Loucy (cell line): Measurements from ENCODE around the gene NCOR1.

ENCODE experiments used
- H2AFZ ChIP-seq: fragments of 200-600 bp; sonication (generic); 2 replicates; pipeline ENCODE4 v1.6.0; 2016; ENCODE audit warnings: antibody characterized with exemption, mild to moderate bottlenecking, low read length, moderate library complexity
- H3F3A ChIP-seq: fragments of 200-600 bp; 2 replicates; pipeline ENCODE4 v1.6.0; 2016; ENCODE audit warnings: antibody characterized with exemption, low read depth, mild to moderate bottlenecking
- H3K27me3 ChIP-seq: fragments of 200-600 bp; sonication (generic); 2 replicates; pipeline ENCODE4 v1.6.1; 2014; ENCODE audit warnings: low read length, mild to moderate bottlenecking; ENCODE audit not compliant: insufficient read depth, poor library complexity, severe bottlenecking
- H3K36me3 ChIP-seq: fragments of 200-600 bp; sonication (generic); 2 replicates; pipeline ENCODE4 v1.6.1; 2016; ENCODE audit warnings: low read length; ENCODE audit not compliant: insufficient read depth
- H3K4me1 ChIP-seq: fragments of 200-600 bp; sonication (generic); 2 replicates; pipeline ENCODE4 v1.5.1; 2014; ENCODE audit warnings: low read length, mild to moderate bottlenecking; ENCODE audit not compliant: insufficient read depth, poor library complexity, severe bottlenecking
- H3K4me2 ChIP-seq: fragments of 200-600 bp; sonication (generic); 2 replicates; pipeline ENCODE4 v1.6.0; 2014; ENCODE audit warnings: antibody characterized with exemption, low read length, low read depth, mild to moderate bottlenecking; ENCODE audit not compliant: poor library complexity, severe bottlenecking
- H3K4me3 ChIP-seq: fragments of 200-600 bp; sonication (generic); 2 replicates; pipeline ENCODE4 v1.5.1; 2014; ENCODE audit warnings: low read length, mild to moderate bottlenecking, mixed read lengths; ENCODE audit not compliant: poor library complexity, severe bottlenecking
- H3K79me2 ChIP-seq: fragments of 200-600 bp; sonication (generic); 2 replicates; pipeline ENCODE4 v1.6.1; 2014; ENCODE audit warnings: low read length; ENCODE audit not compliant: insufficient read depth
- H3K9ac ChIP-seq: fragments of 200-600 bp; sonication (generic); 2 replicates; pipeline ENCODE4 v1.6.0; 2014; ENCODE audit warnings: mild to moderate bottlenecking, low read depth, low read length, moderate library complexity; ENCODE audit not compliant: poor library complexity, severe bottlenecking
- H3K9me2 ChIP-seq: fragments of 200-600 bp; sonication (generic); replicated peaks from 2 replicates; pipeline ENCODE4 v1.6.1; 2016; ENCODE audit warnings: low read depth, low read length, mixed read lengths
- H3K9me3 ChIP-seq: fragments of 200-600 bp; sonication (generic); 2 replicates; pipeline ENCODE4 v1.6.1; 2014; ENCODE audit warnings: mild to moderate bottlenecking, antibody characterized with exemption, low read length, low read depth; ENCODE audit not compliant: insufficient read depth
- H4K20me1 ChIP-seq: fragments of 200-600 bp; sonication (generic); 2 replicates; pipeline ENCODE4 v1.6.0; 2014; ENCODE audit warnings: antibody characterized with exemption, low read length, mild to moderate bottlenecking; ENCODE audit not compliant: insufficient read depth, poor library complexity, severe bottlenecking
- CTCF ChIP-seq: fragments of 200-600 bp; sonication (generic); conservative IDR thresholded peaks from 2 replicates; pipeline ENCODE4 v1.5.1; 2014; ENCODE audit warnings: mild to moderate bottlenecking, antibody characterized with exemption, low read length
- EZH2phosphoT487 ChIP-seq: fragments of 200-600 bp; IDR thresholded peaks from 2 replicates; pipeline ENCODE4 v1.6.1; 2018; ENCODE audit warnings: antibody characterized with exemption, mild to moderate bottlenecking, moderate library complexity, borderline replicate concordance

Gene NCOR1

GRCh38 chr17:16190703-16191360, 24.5 kb downstream of the NCOR1 start:
- no peak overlapping the region for H3K9ac ChIP-seq
- H3K79me2 ChIP-seq, result peaks cover 83% of the 10 kb centered on the region
- no peak overlapping the region for H2AFZ ChIP-seq
- no peak overlapping the region for H3K4me3 ChIP-seq
- H3K9me2 ChIP-seq, result no peaks in the 10 kb centered on the region
- no peaks in the 10 kb centered on the region for H3K9me3 ChIP-seq
- H4K20me1 ChIP-seq, result peaks cover 48% of the 10 kb centered on the region
- no peaks in the 10 kb centered on the region for H3K4me1 ChIP-seq
- TF ChIP-seq EZH2phosphoT487 (no peak), CTCF (no peak)
- H3K4me2 ChIP-seq, result no peak overlapping the region
- H3K27me3 ChIP-seq, result no peaks in the 10 kb centered on the region
- H3F3A ChIP-seq, result no peaks in the 10 kb centered on the region
- H3K36me3 ChIP-seq, result peaks cover 59% of the 10 kb centered on the region

- Histone ChIP-seq H3K9me3 (no peaks in the 10 kb centered on the region), H3K4me1 (no peaks in the 10 kb centered on the region), H2AFZ (no peak overlapping the region), H3K9me2 (no peaks in the 10 kb centered on the region), H3K4me3 (no peak overlapping the region), H3K79me2 (peaks cover 82% of the 10 kb centered on the region), H3K9ac (no peak overlapping the region), H4K20me1 (peaks cover 42% of the 10 kb centered on the region), H3K36me3 (peaks cover 67% of the 10 kb centered on the region), H3F3A (no peaks in the 10 kb centered on the region), H3K4me2 (no peak overlapping the region), H3K27me3 (no peaks in the 10 kb centered on the region)
- TF ChIP-seq CTCF (no peak), EZH2phosphoT487 (no peak)
These were observed 25.5 kb downstream of the NCOR1 start for GRCh38 chr17:16189791-16190348.

GRCh38 chr17:16187642-16188041, 27.7 kb downstream of the NCOR1 start:
- Histone ChIP-seq H3K4me3 (no peak overlapping the region), H3K9me2 (no peaks in the 10 kb centered on the region), H3K27me3 (no peaks in the 10 kb centered on the region), H3K9ac (no peak overlapping the region), H3K36me3 (peaks cover 74% of the 10 kb centered on the region), H2AFZ (no peak overlapping the region), H3K4me1 (no peaks in the 10 kb centered on the region), H3F3A (no peaks in the 10 kb centered on the region), H4K20me1 (peaks cover 46% of the 10 kb centered on the region), H3K9me3 (no peaks in the 10 kb centered on the region), H3K79me2 (peaks cover 91% of the 10 kb centered on the region), H3K4me2 (no peak overlapping the region)
- no peak for TF ChIP-seq CTCF
- no peak for TF ChIP-seq EZH2phosphoT487
